Activated T-cell treated with anti-CD3 and anti-CD28 coated beads for 48 hours (primary cell): ENCODE data around the gene PLIN5.
A peak's percentile ranks its signal among the peaks of the same experiment; 100 is the strongest.
"Not testable (repeated sequence)": the region's sequence is repeated elsewhere in the genome, so short reads cannot be mapped to it uniquely, and the experiment has no call there.

ENCODE experiments used
- DNase-seq: peaks from one replicate; pipeline ENCODE4 v3.0.0-alpha.2; 2020; ENCODE audit warnings: low read depth

Gene PLIN5

DNA sequence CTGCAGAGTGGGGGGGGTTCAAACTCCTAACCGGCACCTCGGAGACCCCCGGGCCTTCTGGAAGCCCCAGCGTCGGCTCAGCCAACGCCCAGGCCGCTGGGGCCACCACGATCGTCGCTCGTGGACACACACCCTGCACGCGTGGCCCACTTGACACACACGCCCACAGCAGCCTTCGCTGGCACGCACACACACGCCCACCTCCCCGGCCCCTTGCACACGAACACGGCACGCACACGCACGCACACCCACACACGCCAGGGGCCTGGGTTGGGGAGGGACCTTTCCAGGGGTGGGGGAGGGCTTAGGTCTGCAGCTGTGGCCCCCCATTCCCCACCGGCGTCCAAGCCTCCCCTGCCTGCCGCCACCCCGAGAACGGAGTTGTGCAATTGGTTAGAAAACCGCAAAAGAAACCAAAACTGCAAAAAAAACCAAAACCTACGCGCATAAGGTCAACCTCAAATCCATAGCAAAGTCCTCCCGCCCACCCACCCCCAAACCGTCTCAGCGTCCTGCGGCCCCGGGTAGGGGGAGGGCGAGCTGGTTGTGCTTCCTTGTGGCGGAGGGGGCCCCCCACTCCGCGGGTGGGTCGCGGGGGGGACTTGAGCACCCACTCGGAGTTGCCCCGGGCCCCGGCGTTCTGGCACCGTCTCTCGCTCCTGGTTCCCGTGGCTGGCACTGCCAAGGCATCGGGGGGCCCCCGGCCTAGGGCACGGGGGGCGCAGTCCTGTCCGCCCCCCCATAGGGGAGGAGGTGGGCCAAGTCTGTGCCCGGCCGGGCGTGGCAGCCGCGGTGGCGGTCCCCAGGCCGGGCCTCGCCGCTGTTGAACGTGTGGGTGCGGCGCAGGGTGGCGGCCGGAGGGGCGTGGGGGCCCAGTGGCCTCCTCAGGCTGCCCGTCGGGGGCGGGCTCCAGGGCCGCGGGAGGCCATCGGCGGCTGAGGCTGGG is 8.1 kb upstream of the PLIN5 start:
- DNase-seq = no peak

DNA sequence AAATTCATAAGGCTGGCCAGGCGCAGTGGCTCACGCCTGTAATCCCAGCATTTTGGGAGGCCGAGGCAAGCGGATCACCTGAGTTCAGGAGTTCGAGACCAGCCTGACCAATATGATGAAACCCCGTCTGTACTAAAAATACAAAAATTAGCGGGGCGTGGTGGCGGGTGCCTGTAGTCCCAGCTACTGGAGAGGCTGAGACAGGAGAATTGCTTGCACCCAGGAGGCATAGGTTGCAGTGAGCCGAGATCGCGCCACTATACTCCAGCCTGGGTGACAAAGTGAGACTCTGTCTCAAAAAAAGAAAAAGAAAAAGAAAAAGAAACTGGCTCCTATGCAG is 6.8 kb upstream of the PLIN5 start:
- not testable (repeated sequence) for DNase-seq

- no peak for DNase-seq
These were observed 6.2 kb upstream of the PLIN5 start for GRCh38 chr19:4541114-4541805.

DNA sequence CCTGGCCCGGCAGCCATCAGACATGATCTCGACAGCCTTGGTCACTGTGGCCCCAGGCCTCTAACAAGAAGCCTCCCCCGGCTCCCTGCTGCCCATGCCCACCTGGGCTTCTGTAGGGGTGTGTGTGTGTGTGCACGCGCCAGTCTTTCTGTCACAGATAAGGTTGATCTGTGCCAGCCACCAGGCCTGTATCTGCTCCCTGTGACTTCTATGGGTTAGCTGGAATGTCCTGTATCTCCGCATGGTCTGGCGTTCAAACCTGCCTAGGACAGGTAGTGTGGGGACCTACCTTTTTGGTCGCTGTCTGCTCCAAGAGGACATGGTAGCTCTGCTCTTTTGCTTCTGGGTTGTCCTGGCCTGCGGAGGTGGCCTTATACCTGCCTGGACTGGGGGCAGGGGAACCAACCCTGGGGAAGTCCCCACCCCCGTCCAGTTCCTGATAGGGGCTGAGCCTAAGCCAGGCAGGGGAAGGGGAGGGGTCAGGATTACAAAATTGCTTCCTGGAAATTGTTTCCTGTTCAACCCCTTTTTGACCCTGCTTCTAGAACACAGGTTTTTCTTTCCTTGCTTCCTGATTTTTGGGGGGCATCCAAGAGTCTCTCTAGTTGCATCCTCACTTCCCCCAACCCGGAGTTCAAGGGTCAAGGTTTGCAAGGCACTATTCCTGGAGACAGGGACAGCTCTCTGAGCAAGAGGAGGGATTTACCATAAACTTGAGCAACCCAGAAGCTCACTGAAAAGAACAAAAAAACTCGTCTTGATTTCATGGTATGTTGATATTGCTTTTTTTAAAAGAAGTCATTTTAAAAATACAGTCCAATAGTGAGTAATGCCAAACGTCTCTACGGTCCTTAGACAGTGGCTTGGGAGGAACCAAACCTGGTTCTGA is 4.9 kb upstream of the PLIN5 start, which contains the start of gene LRG1:
Gene LRG1, minus strand, starts transcription at position 344 of the 889 bp plus-strand sequence. Its CDS starts 23 bp downstream, at position 321.
- no peak for DNase-seq

GRCh38 chr19:4539169-4539692 is 4.2 kb upstream of the PLIN5 start:
- no peak for DNase-seq

- no peak for DNase-seq
These were observed 3.6 kb upstream of the PLIN5 start for GRCh38 chr19:4538601-4538954.

- DNase-seq = no peak
These were observed 3.1 kb upstream of the PLIN5 start for GRCh38 chr19:4537953-4538600.

DNA sequence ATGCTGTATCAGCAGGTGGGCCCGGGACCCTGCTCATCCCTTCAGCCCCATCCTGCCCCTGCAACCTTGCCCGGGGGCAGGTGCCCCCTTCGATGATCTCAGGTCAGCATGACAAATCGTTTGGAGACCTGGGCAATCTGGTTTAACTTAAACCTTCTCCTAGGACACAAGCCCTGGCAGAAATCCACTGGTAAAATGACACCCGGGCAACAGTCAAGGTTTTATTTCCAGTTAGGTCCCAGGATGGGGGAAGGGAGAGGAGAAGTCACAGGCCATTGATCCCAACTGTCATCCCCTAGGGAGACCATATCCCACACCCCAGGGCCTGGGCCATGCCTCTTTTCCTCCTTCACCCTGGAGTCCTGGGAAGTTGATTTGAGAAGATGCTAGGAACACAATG is 1.8 kb upstream of the PLIN5 start:
- DNase-seq = no peak

DNA sequence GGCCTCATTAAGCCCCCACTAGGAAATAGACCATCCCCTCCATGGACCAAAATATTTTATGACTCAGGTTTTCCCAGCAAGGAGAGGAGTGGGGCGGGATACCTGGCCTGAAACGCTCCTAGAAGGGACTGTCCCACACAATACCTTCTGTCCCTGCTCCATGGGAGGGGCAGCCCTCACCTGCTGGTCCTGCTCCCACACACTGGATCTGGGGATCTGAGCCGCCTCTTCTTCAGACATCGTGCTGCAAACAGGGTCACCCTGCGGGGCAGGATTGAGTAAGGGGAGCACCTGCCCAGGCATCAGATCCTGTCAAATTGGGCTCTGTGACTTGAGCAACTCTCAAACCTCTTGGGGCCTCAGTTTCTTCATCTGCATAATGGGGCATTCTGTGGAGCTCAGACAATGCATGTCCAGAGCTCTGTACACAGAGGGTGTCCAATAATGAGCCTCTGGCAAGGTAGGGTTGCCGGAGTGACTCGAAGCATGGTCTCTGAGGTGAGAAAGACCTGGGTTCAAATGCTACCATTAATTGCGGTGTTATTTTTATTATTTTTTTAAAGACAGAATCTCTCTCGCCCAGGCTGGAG is 1.1 kb downstream of the PLIN5 start:
- no peak for DNase-seq

GRCh38 chr19:4533334-4533733 is 1.7 kb downstream of the PLIN5 start:
- DNase-seq = no peak

DNA sequence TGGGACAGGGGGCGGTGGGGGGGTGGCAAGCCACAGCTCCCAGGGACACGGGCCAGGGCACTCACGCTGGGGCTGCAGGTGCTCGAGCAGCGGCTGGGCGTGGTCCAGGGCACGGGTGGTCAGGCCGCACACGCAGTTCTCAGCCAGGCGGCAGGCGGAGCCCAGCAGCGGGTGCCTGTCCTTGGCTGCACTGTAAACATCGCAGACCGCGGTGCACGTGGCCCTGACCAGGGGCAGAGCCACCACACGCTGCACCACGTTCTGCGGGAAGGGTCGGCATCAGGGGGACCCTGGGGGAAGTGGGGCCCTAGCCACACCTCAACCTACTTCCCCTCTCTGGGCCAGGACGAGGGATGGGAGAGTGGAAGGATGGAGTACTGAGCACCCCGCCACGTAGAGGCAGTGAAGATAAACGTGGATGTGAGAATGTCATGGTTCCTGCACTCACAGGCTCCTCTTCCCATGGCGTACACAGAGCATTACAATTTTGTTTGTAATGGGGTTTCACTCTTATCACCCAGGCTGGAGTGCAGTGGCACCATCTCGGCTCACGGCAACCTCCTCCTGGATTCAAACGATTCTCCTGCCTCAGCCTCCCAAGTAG is 3.4 kb downstream of the PLIN5 start:
- DNase-seq = no peak

GRCh38 chr19:4529924-4530522 is 5.0 kb downstream of the PLIN5 start:
- DNase-seq = no peak

DNA sequence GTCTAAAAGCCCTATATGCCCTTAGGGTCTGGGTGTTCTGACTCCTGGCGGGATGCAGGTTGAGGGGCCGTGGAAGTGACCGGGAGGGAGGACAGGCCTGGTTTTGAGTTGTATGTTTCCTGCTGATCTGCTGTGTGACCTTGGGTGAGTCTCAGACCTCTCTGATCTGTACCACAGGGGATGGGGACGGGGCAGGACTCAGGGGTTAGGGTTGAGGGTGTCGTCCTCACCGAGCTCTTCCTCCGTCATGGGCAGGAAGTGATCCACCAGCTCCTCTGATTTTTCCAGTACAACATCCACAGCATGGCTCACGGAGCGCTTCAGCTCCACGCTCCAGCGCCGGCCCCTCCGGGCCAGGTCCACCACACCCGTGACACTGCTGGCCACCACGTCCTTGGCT is 6.2 kb downstream of the PLIN5 start:
- DNase-seq = no peak

- DNase-seq = not testable (repeated sequence)
These were observed 7.6 kb downstream of the PLIN5 start for GRCh38 chr19:4527377-4527776.

DNA sequence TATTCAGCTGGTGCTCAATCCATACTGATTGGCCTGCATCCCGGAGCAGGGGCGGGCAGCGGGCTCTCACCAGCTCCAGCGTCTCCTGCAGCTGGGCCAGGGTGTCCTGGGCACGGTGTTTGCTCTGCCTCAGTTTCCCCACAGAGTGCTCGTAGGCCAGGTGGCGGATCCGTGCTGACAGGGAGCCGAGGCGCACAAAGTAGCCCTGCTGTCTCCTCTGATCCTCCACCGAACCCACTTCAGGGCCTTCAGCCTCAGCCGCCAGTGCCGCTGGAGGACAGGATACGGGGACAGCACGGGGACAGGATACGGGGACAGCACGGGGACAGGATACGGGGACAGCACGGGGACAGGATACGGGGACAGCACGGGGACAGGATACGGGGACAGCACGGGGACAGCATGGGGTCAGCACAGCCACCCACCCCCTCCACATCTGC is 9.4 kb downstream of the PLIN5 start:
- no peak for DNase-seq

DNA sequence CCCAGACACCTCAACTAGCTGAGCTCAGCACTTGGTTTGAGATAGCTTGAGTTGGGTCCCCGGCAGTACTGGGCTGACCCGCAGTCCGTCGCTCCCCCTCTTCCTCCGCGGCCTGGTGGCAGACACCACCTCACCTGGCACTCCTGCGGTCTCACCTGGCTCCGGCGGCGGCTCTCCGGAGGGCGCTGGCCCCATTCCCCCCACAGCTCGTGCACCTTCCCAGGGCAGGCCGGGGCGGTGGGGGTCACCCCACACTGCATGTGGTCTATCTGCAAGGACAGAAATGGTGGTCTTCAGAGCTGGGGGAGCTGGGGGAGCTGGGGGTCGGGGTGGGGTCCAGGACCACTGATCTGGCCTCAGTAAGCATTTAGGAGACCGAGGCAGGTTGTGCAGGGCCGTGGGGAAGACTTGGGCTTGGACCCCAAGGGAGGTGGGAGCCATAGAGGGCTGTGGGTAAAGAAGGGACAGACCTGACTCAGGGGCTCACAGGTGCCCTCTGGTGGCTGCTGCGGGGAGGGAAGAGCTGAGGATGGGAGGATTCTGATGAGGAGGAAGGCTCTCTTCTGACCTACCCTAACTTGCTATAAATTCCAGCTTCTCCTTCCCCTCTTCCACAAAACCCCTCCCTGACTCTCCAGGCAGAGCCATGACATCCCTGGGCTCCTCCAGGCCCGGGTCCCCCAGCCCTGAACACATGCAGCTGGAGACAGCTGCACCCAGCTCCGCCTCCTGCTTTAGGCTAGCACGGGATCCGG is 10.0 kb downstream of the PLIN5 start:
- DNase-seq = peak; percentile 64

GRCh38 chr19:4523306-4524110 is 11.5 kb downstream of the PLIN5 start:
- peak; percentile 20 for DNase-seq

DNA sequence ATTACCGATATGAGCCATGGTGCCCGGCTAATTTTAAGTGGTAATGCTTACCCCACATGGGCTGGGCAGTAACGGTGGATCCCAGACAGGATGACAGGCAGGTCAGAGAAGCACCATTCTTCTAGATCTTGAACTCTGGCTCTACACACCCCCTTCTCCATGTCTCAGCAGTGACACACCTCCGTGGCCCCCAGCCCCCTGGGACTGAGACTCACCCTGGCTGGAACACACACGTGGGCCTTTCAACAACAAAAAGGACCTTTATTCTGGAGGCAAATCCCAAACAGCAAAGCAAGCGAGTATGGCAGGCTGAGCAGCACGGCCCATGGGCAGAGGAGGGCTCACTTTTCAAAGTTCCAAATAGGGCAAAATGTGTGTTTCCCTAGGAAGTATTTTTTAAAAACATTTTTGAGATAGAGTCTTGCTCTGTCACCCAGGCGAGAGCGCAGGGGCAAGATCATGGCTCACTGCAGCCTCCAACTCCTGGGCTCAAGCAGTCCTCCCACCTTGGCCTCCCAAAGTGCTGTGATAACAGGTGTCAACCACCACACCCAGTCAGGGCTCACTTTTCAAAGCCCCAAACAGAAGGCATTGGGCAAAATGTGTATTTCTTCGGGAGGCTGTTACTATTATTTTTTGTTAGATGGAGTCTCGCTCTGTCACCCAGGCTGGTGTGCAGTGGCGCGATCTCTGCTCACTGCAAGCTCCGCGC is 12.6 kb downstream of the PLIN5 start:
- DNase-seq = no peak
